GM18508 (cell line): ENCODE measurements around the gene HMGCS1.
A peak's percentile ranks its signal among the peaks of the same experiment; 100 is the strongest.
"Not testable (repeated sequence)": the region's sequence is repeated elsewhere in the genome, so short reads cannot be mapped to it uniquely, and the experiment has no call there.

Experiments
- ATAC-seq: cut with Tn5 transposase; IDR thresholded peaks from one replicate; pipeline ENCODE4 v1.9.1; 2021; ENCODE audit warnings: moderate number of reproducible peaks; ENCODE audit not compliant: insufficient read depth, unreplicated experiment

Gene HMGCS1

DNA sequence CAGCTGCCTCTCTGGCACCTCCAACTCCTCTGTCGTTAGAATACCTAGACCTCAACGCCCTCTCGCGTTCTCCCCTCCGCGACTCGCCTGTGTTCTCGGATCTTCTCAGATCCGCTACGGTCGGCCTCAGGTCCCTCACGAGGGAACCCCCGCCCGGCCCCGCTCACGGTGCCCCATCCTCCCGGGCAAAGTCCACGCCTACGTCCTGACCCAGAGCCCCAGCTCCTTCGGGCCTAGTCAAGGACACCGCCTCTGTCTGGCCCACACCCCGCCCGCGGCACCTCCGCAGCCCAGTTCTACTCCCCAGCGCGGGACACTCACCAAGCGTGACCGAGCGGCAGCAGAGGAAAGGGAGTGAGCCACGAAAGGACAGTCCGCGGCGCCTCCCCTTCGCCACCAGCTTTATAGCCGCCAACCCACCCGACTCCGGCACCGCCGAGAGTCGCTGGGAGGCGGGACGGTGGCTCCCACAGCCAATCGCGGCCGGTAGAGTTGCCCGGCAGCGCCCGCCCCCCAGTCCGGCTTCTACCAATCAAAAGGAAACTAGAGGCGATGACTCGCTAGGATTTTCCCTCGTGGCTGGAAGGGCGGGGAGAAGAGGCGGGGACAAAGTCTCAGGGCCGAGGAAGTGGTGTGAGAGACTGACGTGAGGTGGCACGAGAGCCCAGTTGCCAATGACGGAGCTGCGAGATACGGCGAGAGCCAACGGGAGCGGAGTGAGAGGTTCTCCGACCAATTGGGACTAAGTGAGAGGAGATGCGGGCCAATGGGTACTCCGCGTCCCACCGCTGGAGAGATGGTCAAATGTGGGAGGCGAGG is at the start of gene HMGCS1:
Gene HMGCS1, minus strand, starts transcription at position 378 of the 819 bp plus-strand sequence. CDS start 14,447 bp downstream, outside the sequence.
- peak; percentile 95 for ATAC-seq

DNA sequence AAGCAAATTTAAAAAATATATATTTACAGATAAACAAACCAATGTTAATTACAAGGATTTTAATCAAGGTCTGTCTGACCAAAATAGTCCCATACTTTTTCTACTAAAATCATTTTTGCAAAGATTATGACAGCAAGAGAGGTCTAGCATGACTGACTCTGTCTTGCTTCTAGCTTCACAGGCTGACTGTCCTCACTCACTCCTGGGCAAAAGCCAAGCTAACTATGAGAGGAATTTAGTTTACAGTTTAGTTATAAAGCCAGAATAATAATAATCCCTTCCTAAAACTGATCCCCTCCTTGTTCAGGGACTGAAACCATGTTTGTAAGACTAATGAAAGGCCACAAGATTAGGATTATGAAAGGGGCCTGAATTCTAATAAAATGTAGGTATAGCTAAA is 45.5 kb upstream of the HMGCS1 start:
- no peak for ATAC-seq

DNA sequence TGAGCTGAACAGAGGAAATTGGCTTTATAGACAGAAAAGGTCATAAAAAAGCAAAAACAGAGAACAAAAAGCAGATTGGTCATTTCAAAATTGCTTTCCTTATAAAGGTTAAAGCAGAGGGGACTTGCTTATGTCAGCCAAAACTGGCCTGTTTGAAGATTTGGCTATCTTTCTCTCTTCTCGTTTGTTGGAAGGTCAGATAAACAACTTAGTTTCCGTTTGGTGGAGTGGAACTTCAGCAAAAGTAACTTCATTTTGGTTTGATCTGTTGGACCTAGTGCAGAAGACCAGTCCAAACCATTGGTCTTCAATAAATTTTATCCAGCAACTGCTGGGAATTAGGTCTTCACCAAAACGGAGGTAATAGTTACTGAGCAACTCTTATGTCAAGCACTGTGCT is 45.1 kb upstream of the HMGCS1 start:
- ATAC-seq = no peak

DNA sequence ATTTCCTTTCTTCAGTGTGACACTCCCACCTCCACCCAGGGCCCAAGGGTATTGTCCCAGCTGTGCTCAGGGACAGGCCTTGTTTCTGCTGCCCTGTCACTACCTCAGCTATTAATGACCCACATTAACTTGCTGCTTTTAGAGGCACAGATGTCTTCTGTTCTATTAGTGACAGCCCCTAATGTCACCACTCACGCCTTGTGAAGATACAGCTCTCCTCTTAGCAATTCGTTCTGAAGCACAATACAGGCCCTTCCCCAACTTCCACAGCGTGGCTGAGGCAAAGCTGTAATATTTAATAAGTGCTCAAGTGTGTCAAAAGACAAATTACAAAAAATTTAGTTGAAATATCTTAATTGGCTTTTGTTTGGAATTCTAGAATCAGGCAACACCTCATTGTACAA is 44.7 kb upstream of the HMGCS1 start:
- ATAC-seq = no peak

DNA sequence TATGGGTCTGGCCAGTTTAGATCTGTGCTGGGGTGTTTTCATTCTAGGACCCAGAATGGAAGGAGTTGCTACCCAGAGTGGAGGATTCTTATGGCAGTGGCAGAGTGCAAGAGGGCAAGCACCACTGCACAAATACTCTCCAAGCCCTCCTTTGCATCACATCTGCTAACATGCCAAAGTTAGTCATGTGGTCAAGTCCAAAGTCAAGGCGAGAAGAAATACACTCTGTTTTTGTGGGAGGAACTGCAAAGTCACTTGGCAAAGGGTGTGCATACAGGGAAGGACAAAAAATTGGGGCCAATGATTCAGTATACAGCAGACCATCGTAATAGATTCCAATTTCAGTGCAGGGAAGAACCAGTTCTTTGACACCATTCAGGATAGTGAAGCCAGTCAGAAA is 43.9 kb upstream of the HMGCS1 start:
- ATAC-seq = no peak

DNA sequence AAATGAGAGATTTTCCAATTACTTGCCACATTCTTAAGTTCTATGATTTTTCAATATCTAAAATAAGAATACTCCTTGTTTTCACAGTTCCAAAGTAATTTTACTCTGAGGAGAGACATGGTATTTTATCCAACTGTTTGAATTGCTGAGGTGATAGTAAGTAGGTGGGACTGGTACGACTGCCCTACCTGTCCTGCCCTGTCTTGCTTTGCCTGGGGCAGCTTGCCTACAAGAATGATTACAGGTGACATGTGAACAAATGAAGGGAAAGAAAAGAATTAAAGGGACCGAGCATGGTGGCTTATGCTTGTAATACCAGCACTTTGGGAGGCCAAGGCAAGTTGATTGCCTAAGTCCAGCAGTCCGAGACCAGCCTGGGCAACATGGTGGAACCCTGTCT is 41.6 kb upstream of the HMGCS1 start:
- no peak for ATAC-seq

DNA sequence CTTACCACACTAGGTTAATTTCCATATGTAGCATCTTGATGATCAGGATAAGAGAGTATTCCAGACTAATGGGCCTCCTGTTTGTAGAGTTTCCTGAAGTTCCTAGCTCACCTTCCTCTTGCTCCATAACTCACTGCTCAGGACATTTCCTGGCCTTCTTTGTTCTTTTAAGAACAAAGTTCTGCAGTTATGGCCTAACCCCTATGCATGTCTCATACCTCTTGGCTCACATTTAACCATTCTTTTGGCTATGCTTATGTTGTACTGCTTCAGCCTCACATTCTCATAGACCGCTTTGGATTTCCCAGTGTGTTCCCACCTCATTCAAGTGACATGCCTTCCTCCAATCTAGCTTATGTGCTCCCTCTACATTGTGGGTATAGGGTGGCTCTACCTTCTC is 40.5 kb upstream of the HMGCS1 start:
- no peak for ATAC-seq

DNA sequence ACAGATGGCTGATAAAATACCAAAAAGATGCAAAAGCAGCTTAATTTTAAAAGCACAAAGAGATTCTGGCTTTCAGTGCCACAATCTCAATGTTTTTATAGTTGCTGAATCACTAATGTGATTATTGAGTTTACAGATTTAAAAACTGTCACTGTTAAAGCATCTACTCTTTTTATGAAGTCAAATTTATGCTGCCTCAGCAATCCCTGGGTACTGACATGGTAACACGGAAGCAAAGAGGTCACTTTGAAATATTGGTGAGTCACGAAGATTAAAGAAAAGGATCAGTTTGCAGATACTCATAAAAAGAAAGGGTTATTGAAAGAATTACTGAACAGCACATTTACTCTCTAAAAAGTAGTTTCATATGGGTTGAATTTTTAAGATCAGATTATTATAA is 39.7 kb upstream of the HMGCS1 start:
- ATAC-seq = no peak

DNA sequence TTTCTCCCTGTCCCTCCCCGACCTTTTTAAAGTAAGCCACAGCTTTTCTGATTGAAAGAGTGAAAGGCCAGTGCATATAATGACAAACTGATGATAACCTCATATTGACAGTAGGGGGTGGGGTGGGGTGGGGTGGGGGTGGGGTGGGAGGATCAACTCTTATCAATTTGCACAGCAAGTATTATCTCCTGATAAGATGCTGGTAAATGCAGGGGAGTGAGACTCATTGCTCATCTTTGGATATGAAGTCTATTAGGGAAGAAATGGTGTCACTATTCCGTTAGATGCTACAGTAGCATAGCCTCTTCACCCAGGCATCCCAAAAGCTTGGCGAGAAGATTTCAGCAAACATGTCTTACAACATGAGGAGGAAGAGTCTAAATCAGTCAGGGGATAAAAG is 38.9 kb upstream of the HMGCS1 start:
- ATAC-seq = no peak

DNA sequence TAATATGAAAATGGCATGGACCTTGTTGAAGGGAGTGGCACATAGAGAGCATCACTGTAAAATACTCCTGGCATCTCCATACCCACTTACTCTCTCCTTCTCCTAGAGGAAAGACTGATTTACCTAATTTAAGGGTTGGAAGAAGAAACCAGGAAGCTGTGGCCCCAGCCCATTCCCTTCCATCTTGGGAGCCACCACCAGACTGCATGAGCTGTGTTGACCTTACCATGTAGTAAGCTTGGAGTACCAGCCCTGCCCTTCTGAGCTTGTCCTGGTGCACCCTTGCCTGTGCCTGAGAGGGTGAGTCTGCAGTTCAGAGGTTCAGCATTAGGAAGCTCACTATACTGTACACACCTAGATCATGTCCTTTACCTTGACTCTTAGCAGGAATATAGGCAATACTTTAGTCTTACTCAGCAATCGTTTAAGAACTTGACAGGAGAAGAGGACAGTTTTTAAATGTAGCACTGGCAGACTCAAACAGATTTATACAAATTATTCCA is 35.7 kb upstream of the HMGCS1 start:
- no peak for ATAC-seq

DNA sequence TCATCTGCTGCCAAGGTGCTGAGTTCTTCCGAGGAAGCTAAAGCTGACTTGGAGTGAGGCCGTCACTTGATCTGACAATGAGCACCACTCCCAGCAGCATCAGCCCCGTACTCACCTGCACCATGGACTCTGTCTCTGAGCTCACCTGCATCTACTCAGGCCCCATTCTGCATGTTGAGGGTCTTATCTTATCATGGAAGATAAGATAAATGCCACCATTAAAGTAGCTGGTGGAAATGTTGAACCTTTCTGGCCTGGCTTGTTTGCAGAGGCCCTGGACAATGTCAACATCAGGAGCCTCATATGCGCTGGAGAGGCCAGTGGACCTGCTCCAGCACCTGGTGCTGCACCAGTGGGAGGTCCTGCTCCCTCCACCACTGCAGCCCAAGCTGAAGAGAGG is 35.0 kb upstream of the HMGCS1 start:
- ATAC-seq = no peak

DNA sequence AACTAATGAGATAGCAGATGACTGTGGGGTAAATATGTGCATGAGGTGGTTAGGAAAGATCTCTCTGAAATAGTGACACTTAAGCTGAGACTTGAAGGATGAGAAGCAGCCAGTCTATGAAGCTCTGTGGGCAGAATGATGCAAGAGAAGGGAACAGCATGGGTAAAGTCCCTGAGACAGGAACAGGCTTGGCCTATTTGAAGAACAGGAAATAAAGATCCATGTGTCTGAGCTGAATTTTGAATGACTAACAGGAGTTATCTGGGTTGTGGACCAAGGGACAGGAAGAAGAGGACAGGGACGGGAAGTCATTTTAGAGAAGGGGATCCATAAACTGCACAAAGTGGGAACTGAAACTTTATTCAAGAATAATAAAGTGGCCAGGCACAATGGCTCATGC is 25.6 kb upstream of the HMGCS1 start:
- ATAC-seq = no peak

DNA sequence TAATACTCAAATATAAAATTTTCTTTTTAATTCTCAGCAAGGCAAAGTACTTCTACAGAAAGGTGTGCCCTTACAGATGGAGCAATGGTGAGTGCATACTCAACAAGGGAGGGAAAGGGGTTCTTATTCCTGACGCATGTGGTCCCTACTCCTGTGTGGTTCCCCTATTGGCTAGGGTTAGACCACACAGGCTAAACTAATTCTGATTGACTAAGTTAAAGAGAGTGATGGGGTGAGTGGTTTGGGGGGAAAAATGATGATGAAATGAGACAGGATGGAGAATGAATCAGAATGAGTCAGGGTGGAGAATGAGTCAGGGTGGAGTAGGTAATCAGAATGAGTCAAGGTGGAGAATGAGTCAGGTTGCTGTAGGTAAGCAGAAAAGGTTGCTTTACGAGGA is 22.9 kb upstream of the HMGCS1 start:
- ATAC-seq = no peak

DNA sequence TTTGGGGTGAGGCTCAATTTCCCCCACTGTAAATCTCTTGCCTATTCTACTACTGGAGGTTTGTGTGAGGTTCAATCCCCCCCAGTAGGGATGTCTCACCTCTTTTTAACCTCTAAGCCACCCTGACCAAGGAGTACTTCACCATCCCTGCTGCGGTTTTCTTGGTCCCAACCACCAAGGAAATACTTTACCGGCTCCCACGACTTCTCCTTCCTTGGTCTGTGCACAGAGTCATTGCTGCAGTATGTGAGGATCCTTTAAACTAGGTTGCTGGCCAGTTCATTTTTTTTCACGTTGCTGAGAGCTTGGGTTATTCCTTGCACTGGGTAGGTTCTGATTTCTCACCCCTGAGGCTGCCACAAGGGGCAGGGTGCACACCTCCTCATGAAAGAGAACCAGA is 22.5 kb upstream of the HMGCS1 start:
- ATAC-seq = no peak

DNA sequence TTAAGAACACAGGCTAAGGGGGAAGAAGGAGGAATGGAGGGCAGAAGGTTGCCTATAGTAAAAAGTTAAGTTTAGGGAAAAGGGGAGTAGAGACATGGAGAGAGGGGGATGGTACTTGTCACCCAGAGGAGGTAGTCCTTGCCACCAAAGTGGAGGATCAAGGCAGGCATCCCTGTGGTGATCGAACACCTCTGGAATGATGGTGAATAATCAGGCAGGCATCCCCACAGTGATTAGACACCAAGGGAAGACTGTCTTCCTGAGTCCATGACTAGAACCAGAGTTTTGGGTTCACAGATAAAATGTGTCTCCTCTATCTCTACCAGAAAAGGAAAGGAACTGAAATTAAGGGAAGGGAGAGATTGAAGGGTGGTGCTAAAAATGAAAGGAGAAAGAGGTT is 19.2 kb upstream of the HMGCS1 start:
- ATAC-seq = no peak

DNA sequence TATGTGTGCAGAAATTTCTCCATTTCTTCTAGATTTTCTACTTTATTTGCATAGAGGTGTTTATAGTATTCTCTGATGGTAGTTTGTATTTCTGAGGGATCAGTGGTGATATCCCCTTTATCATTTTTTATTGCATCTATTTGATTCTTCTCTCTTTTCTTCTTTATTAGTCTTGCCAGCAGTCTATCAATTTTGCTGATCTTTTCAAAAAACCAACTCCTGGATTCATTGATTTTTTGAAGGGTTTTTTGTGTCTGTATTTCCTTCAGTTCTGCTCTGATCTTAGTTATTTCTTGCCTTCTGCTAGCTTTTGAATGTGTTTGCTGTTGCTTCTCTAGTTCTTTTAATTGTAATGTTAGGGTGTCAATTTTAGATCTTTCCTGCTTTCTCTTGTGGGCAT is 12.4 kb upstream of the HMGCS1 start:
- not testable (repeated sequence) for ATAC-seq

DNA sequence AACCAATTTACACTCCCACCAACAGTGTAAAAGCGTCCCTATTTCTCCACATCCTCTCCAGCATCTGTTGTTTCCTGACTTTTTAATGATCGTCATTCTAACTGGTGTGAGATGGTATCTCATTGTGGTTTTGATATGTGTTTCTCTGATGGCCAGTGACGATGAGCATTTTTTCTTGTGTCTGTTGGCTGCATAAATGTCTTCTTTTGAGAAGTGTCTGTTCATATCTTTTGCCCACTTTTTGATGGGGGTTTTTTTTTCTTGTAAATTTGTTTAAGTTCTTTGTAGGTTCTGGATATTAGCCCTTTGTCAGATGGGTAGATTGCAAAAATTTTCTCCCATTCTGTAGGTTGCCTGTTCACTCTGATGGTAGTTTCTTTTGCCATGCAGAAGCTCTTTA is 10.3 kb upstream of the HMGCS1 start:
- not testable (repeated sequence) for ATAC-seq

DNA sequence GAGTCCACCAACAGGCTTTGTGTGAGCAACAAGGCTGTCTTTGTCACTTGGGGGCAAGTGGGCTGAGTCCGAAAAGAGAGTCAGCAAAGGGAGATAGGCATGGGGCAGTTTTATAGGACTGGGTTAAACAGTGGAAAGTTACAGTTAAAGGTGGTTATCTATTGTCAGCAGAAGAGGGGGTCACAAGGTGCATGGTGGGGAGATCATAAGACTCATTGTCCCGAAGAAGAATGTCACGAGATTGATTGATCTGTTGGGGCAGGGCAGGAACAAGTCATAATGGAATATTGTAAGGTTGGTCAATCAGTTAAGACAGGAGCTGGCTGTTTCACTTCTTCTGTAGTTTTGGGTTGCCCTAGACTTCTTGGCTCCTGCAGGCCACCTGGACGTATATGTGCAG is 7.6 kb upstream of the HMGCS1 start:
- no peak for ATAC-seq

DNA sequence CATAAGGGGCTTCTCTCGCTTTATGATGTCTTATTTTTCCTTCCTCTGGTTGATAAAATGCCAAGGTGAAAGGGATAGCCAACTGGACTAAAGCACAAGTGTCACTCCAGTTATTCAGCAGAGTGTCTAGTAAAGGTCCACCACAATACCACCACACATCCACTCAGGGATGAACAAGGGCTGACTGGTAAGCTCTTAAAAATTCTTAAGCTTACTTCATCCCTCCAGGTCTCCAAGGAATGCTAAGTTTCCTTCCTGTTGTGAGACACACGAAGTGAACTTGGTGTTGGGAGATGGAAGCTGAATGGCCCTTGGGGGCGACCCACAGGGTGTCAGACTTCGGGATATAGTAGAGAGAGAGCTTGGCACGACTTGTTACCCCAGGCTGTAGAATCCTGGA is 3.2 kb upstream of the HMGCS1 start:
- no peak for ATAC-seq

DNA sequence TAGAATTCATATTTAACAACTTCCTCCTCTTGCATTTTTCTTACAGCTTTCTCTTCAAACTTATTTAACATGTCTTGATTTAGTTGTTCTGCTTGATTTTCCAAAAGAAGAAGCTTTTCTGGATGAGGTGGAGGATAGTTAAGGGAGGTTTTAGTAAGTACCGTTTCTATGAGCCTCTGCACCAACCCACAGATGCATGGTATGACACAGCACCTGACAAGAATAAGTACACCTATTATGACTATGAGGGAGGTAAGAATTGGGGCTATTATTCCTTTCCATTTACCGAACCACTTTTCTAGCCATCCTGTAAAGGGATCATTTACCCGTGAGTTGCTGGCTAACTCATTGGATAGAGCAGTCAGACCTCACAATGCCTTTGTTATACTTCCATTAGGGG is 2.5 kb upstream of the HMGCS1 start:
- ATAC-seq = no peak

DNA sequence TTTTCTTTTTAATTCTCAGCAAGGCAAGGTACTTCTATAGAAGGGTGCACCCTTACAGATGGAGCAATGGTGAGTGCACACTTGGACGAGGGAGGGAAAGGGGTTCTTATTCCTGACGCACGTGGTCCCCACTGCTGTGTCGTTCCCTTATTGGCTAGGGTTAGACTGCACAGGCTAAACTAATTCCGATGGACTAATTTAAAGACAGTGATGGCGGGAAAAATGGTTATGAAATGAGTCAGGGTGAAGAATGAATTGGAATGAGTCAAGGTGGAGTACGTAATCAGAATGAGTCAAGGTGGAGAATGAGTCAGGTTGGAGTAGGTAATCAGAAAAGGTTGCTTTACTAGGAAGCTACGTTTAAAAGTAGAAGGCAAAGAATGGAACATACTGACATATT is 2.1 kb upstream of the HMGCS1 start:
- ATAC-seq = no peak

DNA sequence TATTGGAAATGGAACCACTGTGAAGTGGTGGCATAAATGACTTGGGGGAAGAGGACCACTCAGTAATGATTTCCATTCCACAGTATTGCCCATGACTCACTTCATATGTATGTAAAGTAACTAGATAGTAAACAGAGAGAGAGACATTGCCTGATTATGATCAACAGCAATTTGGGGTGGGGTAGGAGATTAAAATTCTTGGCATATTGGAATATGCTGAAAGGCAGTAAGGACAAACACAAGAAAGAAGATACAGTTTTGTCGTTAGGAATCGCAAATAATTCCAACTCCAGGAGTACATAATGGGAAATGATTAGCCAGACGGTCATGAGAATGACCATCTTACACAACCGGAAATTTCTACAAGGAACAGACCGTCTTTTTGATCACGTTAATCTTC is 1.5 kb upstream of the HMGCS1 start:
- ATAC-seq = no peak
